Body of pancreas (tissue), 4 donors: Measurements from ENCODE around the gene IKBKE. TPM values are rescaled to one million over a fixed set of nuclear protein-coding genes. Genes with fewer than 3 reads are reported as not detected.

Source experiments
- ATAC-seq: fragments of 150-250 bp; one replicate; pipeline ENCODE4 v1.9.1; 2016
- DNase-seq, 4 donors: peaks; one replicate each; pipeline ENCODE4 v3.0.0-alpha.2; 2019
- H3K27ac ChIP-seq, 4 donors: fragments of 200-600 bp; sonication (generic); 1 replicate in 3 of 4; 2 replicates in 1 of 4; pipeline versions ENCODE4 v1.5.1 to v1.6.1; 2016 to 2019; ENCODE audit warnings: mild to moderate bottlenecking in 1 of 4, mixed read lengths in 1 of 4, moderate library complexity in 1 of 4
- H3K27me3 ChIP-seq, 2 donors: fragments of 200-600 bp; sonication (generic); one replicate each; pipeline ENCODE4 v1.6.0; 2016; ENCODE audit warnings: mild to moderate bottlenecking in 1 of 2
- H3K36me3 ChIP-seq, 2 donors: fragments of 200-600 bp; sonication (generic); replicated peaks in 1 of 2; 2 replicates each; pipeline ENCODE4 v1.5.1; 2016; ENCODE audit warnings: low read depth in 2 of 2; ENCODE audit not compliant: insufficient read depth in 1 of 2
- H3K4me1 ChIP-seq: fragments of 200-600 bp; sonication (generic); one replicate; pipeline ENCODE4 v1.6.0; 2016
- H3K4me3 ChIP-seq, 2 donors: fragments of 200-600 bp; sonication (generic); 1 replicate in 1 of 2; 2 replicates in 1 of 2; pipeline ENCODE4 v1.5.1; 2016 to 2019
- H3K9me3 ChIP-seq, 3 donors: fragments of 200-600 bp; sonication (generic); 1 replicate in 2 of 3; 2 replicates in 1 of 3; pipeline ENCODE4 v1.5.1; 2016
- CTCF ChIP-seq, 7 experiments: fragments of 450-650 bp in 4 of 7; fragments of 200-600 bp in 3 of 7; sonication (generic) in 3 of 7; IDR thresholded peaks; one replicate each; pipeline ENCODE4 v1.5.1; 2016 to 2019; ENCODE audit warnings: antibody characterized with exemption in 7 of 7
- POLR2A ChIP-seq, 3 donors: fragments of 450-650 bp; IDR thresholded peaks; one replicate each; pipeline ENCODE4 v1.6.1; 2016; ENCODE audit warnings: antibody characterized with exemption in 3 of 3, mild to moderate bottlenecking in 2 of 3
- WGBS, 2 donors: methylation state at CpG; one replicate each; pipeline ENCODE4 v1.1.5; 2017; 5-methylcytosine and 5-hydroxymethylcytosine counted together
- intact Hi-C: fragments of 100-400 bp; cut with DNase I; formaldehyde crosslinking; loops from one replicate; pipeline ENCODE4 v1.15.1; 2023
- total RNA-seq, 2 donors: library from RNA; depleted of rRNA; stranded (reverse); fragments of >200 nt; gene quantifications; one replicate each; pipeline ENCODE4 v1.1.0, GENCODE V29; 2016

The IKBKE gene
- total RNA-seq, 2 donors from 2014 or later: 5.4 to 10.2 TPM

- intact Hi-C loops: no loop called here
- WGBS, 2 donors: 37 to 40% methylated on average over 12 of the region's 12 CpGs
- peak in 2 of 4 donors; percentile 31 to 36 for DNase-seq
- H3K4me1 ChIP-seq: peaks cover 18% of the 10 kb centered on the region
- H3K27me3 ChIP-seq: no peaks in the 10 kb centered on the region
- TF ChIP-seq CTCF (IDR thresholded peaks at IDR 0.05): no peak
- no peak for TF ChIP-seq POLR2A (IDR thresholded peaks at IDR 0.05)
- no peak overlapping the region for H3K4me3 ChIP-seq
- H3K36me3 ChIP-seq: no peaks in the 10 kb centered on the region
- no peaks in the 10 kb centered on the region for H3K9me3 ChIP-seq
- peak overlapping the region in 2 of 4 donors; percentile 5 to 17 for H3K27ac ChIP-seq
- peak; percentile 50 for ATAC-seq
Measured at GRCh38 chr1:206455666-206456344, 14.5 kb upstream of the IKBKE start.

- H3K4me3 ChIP-seq: no peak overlapping the region
- TF ChIP-seq CTCF (IDR thresholded peaks at IDR 0.05): no peak
- no peak for TF ChIP-seq POLR2A (IDR thresholded peaks at IDR 0.05)
- intact Hi-C loops: no loop called here
- ATAC-seq: no peak
- H3K27me3 ChIP-seq: no peaks in the 10 kb centered on the region
- no peak overlapping the region for H3K27ac ChIP-seq
- 86 to 87% methylated on average over 10 to 11 of the region's 11 CpGs for WGBS, 2 donors
- no peak for DNase-seq
- H3K36me3 ChIP-seq: no peaks in the 10 kb centered on the region
- no peaks in the 10 kb centered on the region for H3K9me3 ChIP-seq
- H3K4me1 ChIP-seq: peaks cover 18% of the 10 kb centered on the region
Measured at GRCh38 chr1:206456577-206457370, 13.5 kb upstream of the IKBKE start.

- Histone ChIP-seq H3K36me3 (no peaks in the 10 kb centered on the region), H3K27ac (no peak overlapping the region), H3K27me3 (no peaks in the 10 kb centered on the region), H3K4me3 (no peak overlapping the region), H3K4me1 (peaks cover 18% of the 10 kb centered on the region), H3K9me3 (no peaks in the 10 kb centered on the region)
- intact Hi-C loops: no loop called here
- 71 to 78% methylated on average over 6 of the region's 6 CpGs for WGBS, 2 donors
- no peak for TF ChIP-seq CTCF (IDR thresholded peaks at IDR 0.05)
- no peak for TF ChIP-seq POLR2A (IDR thresholded peaks at IDR 0.05)
- ATAC-seq (no peak), DNase-seq (peak in 1 of 4 donors; percentile 26)
Measured at GRCh38 chr1:206457408-206458120, 12.7 kb upstream of the IKBKE start.

GRCh38 chr1:206459703-206460102 is 10.6 kb upstream of the IKBKE start:
- Histone ChIP-seq H3K27ac (no peak overlapping the region), H3K27me3 (no peaks in the 10 kb centered on the region), H3K4me3 (no peak overlapping the region), H3K4me1 (peaks cover 18% of the 10 kb centered on the region), H3K9me3 (no peaks in the 10 kb centered on the region), H3K36me3 (no peaks in the 10 kb centered on the region)
- DNase-seq (no peak), ATAC-seq (no peak)
- intact Hi-C loops: no loop called here
- WGBS, 2 donors: 86 to 88% methylated on average over 4 of the region's 4 CpGs
- no peak for TF ChIP-seq POLR2A (IDR thresholded peaks at IDR 0.05)
- no peak for TF ChIP-seq CTCF (IDR thresholded peaks at IDR 0.05)
